NCI-H526 (cell line): ENCODE measurements around the gene LILRA1.
A peak's percentile ranks its signal among the peaks of the same experiment; 100 is the strongest.
"Not testable (repeated sequence)": the region's sequence is repeated elsewhere in the genome, so short reads cannot be mapped to it uniquely, and the experiment has no call there.

Experiments
- DNase-seq, 2 experiments: peaks; one replicate each; lab custom pipeline; 2025; lab: John Stamatoyannopoulos, UW

Gene LILRA1

GRCh38 chr19:54593445-54593844, at the start of gene LILRA1:
LILRA1 (plus strand) TSS chr19:54593632; CDS start chr19:54594245, 613 bp downstream.
- not testable (repeated sequence) for DNase-seq

GRCh38 chr19:54548806-54549205, 44.6 kb upstream of the LILRA1 start:
- no peak for DNase-seq

DNA sequence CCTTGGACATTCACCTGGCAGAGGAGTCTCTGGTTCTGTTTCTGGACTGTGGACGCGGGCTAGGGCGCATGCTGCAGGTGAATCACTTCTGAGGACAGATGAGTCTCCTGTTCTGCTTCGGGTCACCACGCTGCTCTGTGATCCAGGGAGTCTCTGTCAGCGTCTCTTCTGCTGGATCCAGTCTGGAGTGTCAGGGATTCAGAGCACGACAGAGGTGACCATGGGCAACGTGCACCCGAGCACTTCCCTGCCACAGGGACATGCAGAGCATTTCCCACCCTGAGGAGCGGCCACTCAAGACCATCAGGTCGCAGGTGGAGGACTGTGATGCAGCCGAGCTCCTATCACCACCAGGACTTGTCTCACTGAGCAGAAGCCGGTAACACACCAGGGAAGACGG, 44.2 kb upstream of the LILRA1 start:
- DNase-seq: no peak

DNA sequence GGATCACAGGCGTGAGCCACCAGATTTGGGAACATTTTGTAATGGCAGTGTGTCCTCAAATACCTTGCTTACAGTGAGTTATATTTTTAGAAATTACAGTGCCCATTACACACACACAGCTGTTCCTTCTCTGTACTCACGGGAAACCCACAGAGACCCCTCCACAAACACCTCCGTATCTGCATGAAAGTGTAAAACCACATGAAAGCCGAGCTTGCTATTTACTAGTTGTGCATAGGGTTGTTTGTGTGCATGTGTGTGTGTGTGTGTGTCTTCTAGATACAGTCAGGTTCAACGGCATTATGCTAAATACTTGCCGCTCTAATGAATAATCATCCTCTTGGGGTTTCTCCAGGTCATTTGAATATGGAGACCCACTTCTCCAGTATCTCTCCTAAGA, 42.1 kb upstream of the LILRA1 start:
- peak; percentile 95 to 96 for DNase-seq

DNA sequence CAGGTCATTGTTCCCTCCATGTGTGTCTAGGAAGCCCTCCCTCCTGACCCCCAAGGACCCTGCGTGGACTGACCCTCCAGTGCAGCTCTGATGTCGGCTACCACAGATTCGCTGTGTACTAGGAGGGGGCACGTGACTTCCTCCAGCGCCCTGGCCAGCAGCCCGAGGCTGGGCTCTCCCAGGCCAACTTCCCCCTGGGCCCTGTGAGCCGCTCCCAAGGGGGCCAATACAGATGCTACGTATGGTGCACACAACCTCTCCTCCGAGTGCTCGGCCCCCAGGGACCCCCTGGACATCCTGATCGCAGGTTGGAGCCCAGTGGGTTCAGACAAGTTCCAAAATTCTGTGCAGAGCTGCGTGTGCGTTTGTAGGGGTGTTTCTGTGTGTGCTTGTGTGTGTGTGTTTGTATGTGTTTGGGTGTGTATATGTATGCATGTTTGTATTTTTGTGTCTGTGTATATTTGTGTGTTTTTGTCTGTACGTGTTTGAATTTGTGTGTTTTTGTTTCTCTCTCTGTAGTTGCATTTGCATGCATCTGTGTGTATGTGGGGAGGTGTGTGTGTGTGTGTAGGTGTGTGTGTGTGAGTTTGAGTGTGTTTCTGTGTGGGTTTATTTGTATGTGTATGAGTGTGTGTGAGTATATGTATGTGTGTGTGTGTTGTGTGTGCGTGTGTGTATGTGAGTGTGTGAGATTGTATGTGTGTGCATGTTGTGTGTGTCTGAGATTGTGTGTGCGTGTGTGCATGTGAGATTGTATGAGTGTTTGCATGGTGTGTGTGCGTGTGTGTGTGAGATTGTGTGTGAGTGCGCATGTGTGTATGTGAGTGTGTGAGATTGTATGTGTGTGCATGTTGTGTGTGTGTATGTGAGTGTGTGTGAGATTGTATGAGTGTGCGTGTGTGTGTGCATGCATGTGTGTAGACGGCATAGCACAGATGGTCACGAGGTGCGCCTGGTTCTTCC, 41.2 kb upstream of the LILRA1 start:
- peak; percentile 89 to 91 for DNase-seq

DNA sequence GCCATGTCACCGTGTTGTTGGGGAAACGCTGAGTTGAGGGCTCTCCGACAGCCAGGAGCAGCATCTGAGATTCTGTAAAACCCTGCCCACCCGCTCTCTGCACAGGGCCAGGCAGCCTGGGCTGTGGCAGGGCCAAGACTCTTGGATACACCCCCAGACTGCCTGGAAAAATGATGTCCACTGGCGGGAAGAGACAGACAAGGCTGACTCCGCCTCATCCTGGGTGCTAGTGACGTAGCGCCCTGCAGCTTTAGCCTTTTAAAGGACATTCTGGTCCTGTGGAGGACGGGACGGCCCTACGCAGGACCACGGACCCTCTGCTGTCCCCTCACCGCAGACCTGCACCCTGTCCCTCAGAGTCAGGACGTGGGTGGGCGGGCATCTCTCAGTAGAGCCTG, 40.5 kb upstream of the LILRA1 start:
- DNase-seq: no peak

GRCh38 chr19:54554006-54554405, 39.4 kb upstream of the LILRA1 start:
- no peak for DNase-seq

DNA sequence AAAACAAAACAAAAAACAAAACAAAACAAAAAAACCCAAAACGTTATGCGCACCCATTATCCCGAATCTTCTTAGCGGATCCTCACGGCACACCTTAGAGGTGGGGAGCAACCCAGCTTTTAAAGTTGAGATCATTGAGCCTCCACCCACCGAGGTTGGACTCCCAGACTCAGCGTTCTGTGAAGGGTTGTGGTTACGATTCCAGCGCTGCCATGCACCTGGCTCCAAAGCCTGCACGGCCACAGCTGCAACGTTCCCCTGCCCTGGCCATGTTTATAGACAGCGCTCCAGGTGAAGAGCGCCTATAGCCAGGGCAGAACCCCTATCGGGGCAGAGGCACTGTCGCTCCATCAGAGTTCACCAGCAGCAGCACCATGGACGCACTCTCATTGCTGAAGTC, 38.5 kb upstream of the LILRA1 start:
- no peak for DNase-seq

- no peak for DNase-seq
Observed at GRCh38 chr19:54556194-54556593, 37.2 kb upstream of the LILRA1 start.

- DNase-seq: no peak
Observed at GRCh38 chr19:54558339-54558738, 35.1 kb upstream of the LILRA1 start.

GRCh38 chr19:54560881-54561385, 32.5 kb upstream of the LILRA1 start:
- no peak for DNase-seq

DNA sequence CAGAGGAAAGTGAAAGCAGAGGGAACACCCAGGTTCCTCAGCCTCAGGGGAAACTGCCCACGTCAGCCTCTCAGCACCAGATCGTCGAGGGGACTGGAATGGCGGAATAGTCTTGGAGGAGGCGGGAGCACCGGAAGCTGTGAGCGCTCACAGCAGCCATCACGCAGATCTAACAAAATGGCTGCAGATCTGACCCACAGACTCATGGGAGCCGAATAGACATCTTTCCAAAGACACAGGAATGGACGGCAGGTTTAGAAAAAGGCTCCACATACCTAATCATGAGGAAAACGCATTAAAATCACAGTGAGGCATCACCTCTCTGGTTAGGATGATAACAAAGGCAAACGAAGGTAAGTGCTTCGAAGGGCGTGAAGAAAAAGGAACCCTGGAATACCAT, 31.6 kb upstream of the LILRA1 start:
- no peak for DNase-seq

DNA sequence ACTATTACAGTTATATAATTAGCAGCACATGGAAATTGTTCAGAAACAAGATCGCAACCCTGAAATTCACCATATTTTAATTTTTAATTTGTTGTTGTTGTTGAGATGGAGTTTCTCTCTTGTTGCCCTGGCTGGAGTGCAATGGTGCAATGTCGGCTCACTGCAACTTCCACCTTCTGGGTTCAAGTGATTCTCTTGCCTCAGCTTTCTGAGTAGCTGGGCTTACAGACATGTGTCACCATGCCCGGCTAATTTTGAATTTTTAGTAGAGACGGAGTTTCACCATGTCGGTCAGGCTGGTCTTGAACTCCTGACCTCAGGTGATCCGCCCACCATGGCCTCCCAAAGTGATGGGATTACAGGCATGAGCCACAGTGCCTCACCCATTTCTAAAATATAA, 30.2 kb upstream of the LILRA1 start:
- not testable (repeated sequence) for DNase-seq

- DNase-seq: no peak
Observed at GRCh38 chr19:54570316-54570715, 23.1 kb upstream of the LILRA1 start.

GRCh38 chr19:54571715-54572615, 21.5 kb upstream of the LILRA1 start:
- not testable (repeated sequence) for DNase-seq

DNA sequence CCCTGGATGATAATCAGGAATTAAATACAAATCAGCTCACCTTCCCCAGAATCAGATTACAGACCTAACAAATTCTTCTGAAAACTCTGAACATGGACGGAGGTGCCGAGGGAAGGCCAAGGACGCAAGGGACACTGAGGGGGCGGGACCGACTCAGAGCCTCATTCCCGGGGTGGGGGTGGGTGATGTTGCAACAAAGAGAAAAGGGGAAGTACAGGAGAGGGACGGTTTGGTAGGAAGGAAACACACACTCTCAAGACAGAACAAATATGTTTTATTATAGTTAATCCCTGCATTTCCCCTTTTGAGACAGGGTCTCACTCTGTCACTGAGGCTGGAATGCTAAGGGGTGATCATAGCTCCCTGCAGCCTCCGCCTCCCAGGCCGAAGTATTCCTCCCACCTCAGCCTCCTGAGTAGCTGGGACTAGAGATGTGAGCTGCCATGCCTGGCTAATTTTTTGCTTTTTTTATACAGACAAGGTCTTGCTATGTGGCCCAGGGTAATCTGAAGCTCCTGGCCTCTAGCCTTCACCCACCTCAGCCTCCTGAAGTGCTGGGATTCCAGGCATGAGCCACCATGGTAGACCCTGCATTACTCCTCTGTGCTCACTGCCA, 20.6 kb upstream of the LILRA1 start:
- DNase-seq: no peak

- no peak for DNase-seq
Observed at GRCh38 chr19:54573330-54573872, 20.0 kb upstream of the LILRA1 start, which contains the start of gene LILRA2. LILRA2 (plus strand) TSS chr19:54573790; CDS start chr19:54573879, 89 bp downstream.

- no peak for DNase-seq
Observed at GRCh38 chr19:54574051-54574450, 19.4 kb upstream of the LILRA1 start.

GRCh38 chr19:54574527-54575056, 18.8 kb upstream of the LILRA1 start:
- no peak for DNase-seq

DNA sequence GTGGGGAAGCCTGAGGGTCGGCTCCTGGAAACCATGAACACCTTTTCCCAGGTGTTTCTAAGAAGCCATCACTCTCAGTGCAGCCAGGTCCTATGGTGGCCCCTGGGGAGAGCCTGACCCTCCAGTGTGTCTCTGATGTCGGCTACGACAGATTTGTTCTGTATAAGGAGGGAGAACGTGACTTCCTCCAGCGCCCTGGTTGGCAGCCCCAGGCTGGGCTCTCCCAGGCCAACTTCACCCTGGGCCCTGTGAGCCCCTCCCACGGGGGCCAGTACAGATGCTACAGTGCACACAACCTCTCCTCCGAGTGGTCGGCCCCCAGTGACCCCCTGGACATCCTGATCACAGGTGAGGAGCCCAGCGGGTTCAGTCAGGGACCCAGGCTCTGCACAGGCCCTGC, 18.2 kb upstream of the LILRA1 start:
- DNase-seq: not testable (repeated sequence)

DNA sequence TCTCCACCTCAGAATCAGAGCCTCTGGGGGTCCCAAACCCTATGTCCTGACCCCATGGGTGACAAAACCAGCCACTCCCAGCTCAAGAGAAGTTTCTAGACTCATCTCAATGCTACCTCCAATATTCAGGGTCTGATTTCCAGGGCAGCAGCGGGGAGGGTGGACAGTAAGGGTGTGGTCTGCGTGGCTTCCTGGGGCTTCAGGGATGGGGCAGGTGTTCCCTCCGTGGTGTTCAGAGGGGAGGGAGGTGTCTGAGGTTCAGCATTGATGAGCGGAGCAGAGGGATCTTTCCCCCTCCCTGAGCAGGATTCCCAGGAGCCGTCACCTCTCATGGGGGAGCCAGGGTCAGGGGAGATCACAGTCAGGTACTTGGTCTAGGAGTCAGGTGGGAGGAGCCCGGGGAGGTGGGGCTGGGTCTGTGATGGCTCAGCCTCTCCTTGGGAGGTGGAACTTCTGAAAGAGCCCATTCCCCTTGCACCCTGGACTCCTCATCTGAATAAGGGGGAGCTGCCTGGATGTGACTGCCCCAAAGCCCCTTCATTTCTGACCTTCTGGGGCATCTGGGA, 16.9 kb upstream of the LILRA1 start:
- DNase-seq: no peak
